LNCaP clone FGC (cell line): ENCODE data around the gene TSHZ2.

ENCODE experiments used
- DNase-seq: peaks from one replicate; pipeline ENCODE4 v3.0.0-alpha.2; 2011; ENCODE audit warnings: low read depth
- H3K4me3 ChIP-seq: 2 replicates; pipeline ENCODE4 v1.5.1; 2011; ENCODE audit warnings: mild to moderate bottlenecking, low read depth, low read length, control low read depth
- CTCF ChIP-seq: IDR thresholded peaks from 2 replicates; pipeline ENCODE4 v1.5.1; 2012; ENCODE audit warnings: mild to moderate bottlenecking; ENCODE audit not compliant: control insufficient read depth, insufficient read depth; ENCODE audit errors: extremely low read depth

TSHZ2 gene

GRCh38 chr20:53168491-53168890 lies 196.3 kb downstream of the TSHZ2 start:
- TF ChIP-seq CTCF, result no peak
- DNase-seq, result no peak
- H3K4me3 ChIP-seq, result no peak overlapping the region

- DNase-seq, result no peak
- H3K4me3 ChIP-seq, result no peak overlapping the region
- no peak for TF ChIP-seq CTCF
These were observed 198.0 kb downstream of the TSHZ2 start for GRCh38 chr20:53170196-53170595.

- DNase-seq, result no peak
- TF ChIP-seq CTCF, result no peak
These were observed 198.9 kb downstream of the TSHZ2 start for GRCh38 chr20:53171065-53171464.

GRCh38 chr20:53174454-53174853 lies 202.3 kb downstream of the TSHZ2 start:
- no peak for DNase-seq
- H3K4me3 ChIP-seq, result no peak overlapping the region
- TF ChIP-seq CTCF, result no peak

More at GRCh38 chr20:53171065-53171464, 198.9 kb downstream of the TSHZ2 start:
- H3K4me3 ChIP-seq, result no peak overlapping the region

GRCh38 chr20:53175135-53175780 lies 203.1 kb downstream of the TSHZ2 start:
- no peak for DNase-seq
- TF ChIP-seq CTCF, result no peak
- no peak overlapping the region for H3K4me3 ChIP-seq

GRCh38 chr20:53176134-53176533 lies 204.0 kb downstream of the TSHZ2 start:
- no peak for DNase-seq
- no peak for TF ChIP-seq CTCF
- H3K4me3 ChIP-seq, result no peak overlapping the region

- no peak for DNase-seq
These were observed 205.5 kb downstream of the TSHZ2 start for GRCh38 chr20:53177687-53178086.

More at GRCh38 chr20:53177687-53178086, 205.5 kb downstream of the TSHZ2 start:
- TF ChIP-seq CTCF, result no peak
- H3K4me3 ChIP-seq, result no peak overlapping the region
